IMR-90 (cell line): ENCODE results near the gene PALLD. TPM values are rescaled to one million over a fixed set of nuclear protein-coding genes. Genes with fewer than 3 reads are reported as not detected.

Experiments
- ATAC-seq: fragments of 200-7000 bp; cut with Tn5 transposase; 2 replicates; pipeline ENCODE4 v1.9.1; 2020; ENCODE audit warnings: low read depth, mild to moderate bottlenecking, moderate library complexity
- BruUV-seq: library from RNA; stranded (reverse); fragments of 400-500 nt; replicated peaks from 2 replicates; lab custom pipeline; 2021; lab: Mats Ljungman, UMichigan
- CTCF ChIA-PET: fragments of 300-600 bp; formaldehyde crosslinking; extraction: SDS; loops from one replicate; lab custom pipeline; 2021; ENCODE audit warnings: antibody characterized with exemption; lab: Yijun Ruan, JAX
- POLR2A ChIA-PET: fragments of 300-600 bp; sonication (Branson Sonifier 250); formaldehyde crosslinking; loops from one replicate; lab custom pipeline; 2022; ENCODE audit warnings: antibody characterized with exemption; ENCODE audit not compliant: unreplicated experiment; lab: Charles Lee
- DNase-seq: peaks from one replicate; pipeline ENCODE4 v3.0.0; 2013
- H2AFZ ChIP-seq: replicated peaks from 2 replicates; pipeline ENCODE3; 2013; ENCODE audit warnings: low read length, mild to moderate bottlenecking; ENCODE audit not compliant: poor library complexity
- H2AK5ac ChIP-seq: 2 replicates; pipeline ENCODE4 v1.6.1; 2013; ENCODE audit warnings: low read depth, low read length, inconsistent platforms
- H2AK9ac ChIP-seq: replicated peaks from 2 replicates; pipeline ENCODE3; 2013; ENCODE audit warnings: mild to moderate bottlenecking, low read depth, low read length, moderate library complexity; ENCODE audit not compliant: poor library complexity
- H2BK120ac ChIP-seq: 2 replicates; pipeline ENCODE4 v1.6.1; 2013; ENCODE audit warnings: low read depth, low read length, inconsistent platforms
- H2BK15ac ChIP-seq: 3 replicates; pipeline ENCODE4 v1.6.1; 2013; ENCODE audit warnings: low read depth, low read length, inconsistent platforms
- H2BK20ac ChIP-seq: 2 replicates; pipeline ENCODE4 v1.6.1; 2013; ENCODE audit warnings: low read depth, mild to moderate bottlenecking, inconsistent platforms, low read length, moderate library complexity
- H2BK5ac ChIP-seq: 2 replicates; pipeline ENCODE4 v1.6.1; 2013; ENCODE audit warnings: mild to moderate bottlenecking, low read depth, low read length, inconsistent platforms; ENCODE audit not compliant: poor library complexity, severe bottlenecking
- H3K14ac ChIP-seq: replicated peaks from 2 replicates; pipeline ENCODE4 v1.6.1; 2013; ENCODE audit warnings: low read depth, low read length, inconsistent platforms
- H3K18ac ChIP-seq: 2 replicates; pipeline ENCODE4 v1.6.1; 2013; ENCODE audit warnings: low read depth, low read length, control low read depth
- H3K23ac ChIP-seq: 2 replicates; pipeline ENCODE4 v1.6.1; 2013; ENCODE audit warnings: low read depth, low read length, inconsistent platforms
- H3K27ac ChIP-seq: 2 replicates; pipeline ENCODE4 v1.5.1; 2013; ENCODE audit warnings: mild to moderate bottlenecking, control low read depth, low read length; ENCODE audit not compliant: insufficient read depth
- H3K27me3 ChIP-seq: 2 replicates; pipeline ENCODE4 v1.6.1; 2013; ENCODE audit warnings: low read length; ENCODE audit not compliant: control insufficient read depth, insufficient read depth
- H3K36me3 ChIP-seq: 2 replicates; pipeline ENCODE4 v1.6.1; 2013; ENCODE audit warnings: low read length, mixed read lengths; ENCODE audit not compliant: control insufficient read depth, insufficient read depth
- H3K4ac ChIP-seq: 2 replicates; pipeline ENCODE4 v1.6.1; 2013; ENCODE audit warnings: low read depth, low read length, inconsistent platforms
- H3K4me1 ChIP-seq: 2 replicates; pipeline ENCODE4 v1.6.1; 2013; ENCODE audit warnings: low read length, mixed read lengths; ENCODE audit not compliant: control insufficient read depth, insufficient read depth
- H3K4me2 ChIP-seq: 2 replicates; pipeline ENCODE4 v1.6.1; 2013; ENCODE audit warnings: low read depth, mild to moderate bottlenecking, control low read depth, low read length, moderate library complexity
- H3K4me3 ChIP-seq: 2 replicates; pipeline ENCODE4 v1.5.1; 2013; ENCODE audit warnings: low read depth, mild to moderate bottlenecking, control low read depth, low read length, moderate library complexity; ENCODE audit not compliant: insufficient read depth
- H3K56ac ChIP-seq: 2 replicates; pipeline ENCODE4 v1.6.1; 2013; ENCODE audit warnings: low read length, inconsistent platforms; ENCODE audit not compliant: insufficient read depth; ENCODE audit errors: extremely low read depth
- H3K79me1 ChIP-seq, 2 experiments: 2 replicates each; pipeline ENCODE4 v1.6.1; 2013; ENCODE audit warnings: low read length in 2 of 2, inconsistent platforms in 1 of 2, low read depth in 1 of 2
- H3K9ac ChIP-seq: 2 replicates; pipeline ENCODE4 v1.6.1; 2013; ENCODE audit warnings: low read depth, low read length, control low read depth
- H3K9me1 ChIP-seq: 2 replicates; pipeline ENCODE4 v1.6.1; 2013; ENCODE audit warnings: low read length, inconsistent platforms; ENCODE audit not compliant: insufficient read depth
- H3K9me3 ChIP-seq: 2 replicates; pipeline ENCODE4 v1.6.1; 2013; ENCODE audit warnings: low read length; ENCODE audit not compliant: control insufficient read depth, insufficient read depth
- H4K20me1 ChIP-seq: 2 replicates; pipeline ENCODE4 v1.6.1; 2013; ENCODE audit warnings: low read length, inconsistent platforms; ENCODE audit not compliant: insufficient read depth
- H4K5ac ChIP-seq: 2 replicates; pipeline ENCODE4 v1.6.1; 2013; ENCODE audit warnings: mild to moderate bottlenecking, low read depth, low read length, control low read depth
- H4K8ac ChIP-seq, 2 experiments: 2 replicates each; pipeline ENCODE4 v1.6.1; 2013; ENCODE audit warnings: low read depth in 2 of 2, low read length in 2 of 2, control low read depth in 1 of 2, inconsistent platforms in 1 of 2
- H4K91ac ChIP-seq: 2 replicates; pipeline ENCODE4 v1.6.1; 2013; ENCODE audit warnings: low read depth, low read length, inconsistent platforms; ENCODE audit not compliant: insufficient read depth
- BHLHE40 ChIP-seq: fragments of 150-350 bp; IDR thresholded peaks from 2 replicates; pipeline ENCODE4 v1.6.1; 2016; ENCODE audit warnings: mild to moderate bottlenecking, low read depth, low read length
- CTCF ChIP-seq: conservative IDR thresholded peaks from 2 replicates; pipeline ENCODE4 v1.5.1; 2012; ENCODE audit warnings: mild to moderate bottlenecking, low read depth, low read length, improper control_type of control experiment
- FOS ChIP-seq: fragments of 150-350 bp; IDR thresholded peaks from 2 replicates; pipeline ENCODE4 v1.6.1; 2016; ENCODE audit warnings: low read depth, low read length
- MXI1 ChIP-seq: IDR thresholded peaks from 2 replicates; pipeline ENCODE4 v1.6.1; 2012; ENCODE audit warnings: low read depth, mild to moderate bottlenecking, low read length, moderate library complexity, borderline replicate concordance
- NFE2L2 ChIP-seq: fragments of 150-350 bp; IDR thresholded peaks from 2 replicates; pipeline ENCODE4 v1.6.1; 2016; ENCODE audit warnings: low read depth, mild to moderate bottlenecking, low read length
- POLR2A ChIP-seq: IDR thresholded peaks from 2 replicates; pipeline ENCODE4 v1.6.1; 2012; ENCODE audit warnings: mild to moderate bottlenecking, low read depth, low read length
- RAD21 ChIP-seq: IDR thresholded peaks from 2 replicates; pipeline ENCODE4 v1.6.1; 2012; ENCODE audit warnings: low read length, improper control_type of control experiment
- SMC3 ChIP-seq: fragments of 150-350 bp; IDR thresholded peaks from 2 replicates; pipeline ENCODE4 v1.6.1; 2016; ENCODE audit warnings: low read depth, mild to moderate bottlenecking, antibody characterized with exemption, low read length, moderate library complexity
- USF2 ChIP-seq: fragments of 150-350 bp; IDR thresholded peaks from 2 replicates; pipeline ENCODE4 v1.6.1; 2017; ENCODE audit warnings: mild to moderate bottlenecking, antibody characterized with exemption, low read length, low read depth
- WGBS, 2 experiments: methylation state at CpG; one replicate each; pipeline versions ENCODE4 v1.1.5 to v1.1.7; 2013; ENCODE audit warnings: missing lambda C conversion rate in 2 of 2; ENCODE audit not compliant: insufficient read length in 1 of 2; ENCODE audit errors: extremely low coverage in 2 of 2; 5-methylcytosine and 5-hydroxymethylcytosine counted together
- dilution Hi-C: fragments of 300-500 bp; cut with HindIII; formaldehyde crosslinking; loops from one replicate; pipeline ENCODE4 v1.14.3; 2018; ENCODE audit warnings: low sequenced_read_pairs; ENCODE audit not compliant: unreplicated experiment
- in situ Hi-C: fragments of 300-500 bp; cut with MboI; formaldehyde crosslinking; loops from 3 replicates; pipeline ENCODE4 v1.14.3; 2019; ENCODE audit warnings: low sequenced_read_pairs, inconsistent platforms, mixed read lengths
- intact Hi-C: fragments of 100-400 bp; cut with micrococcal nuclease; formaldehyde crosslinking; loops from 2 replicates; pipeline ENCODE4 v1.10.0; 2022
- polyA plus RNA-seq, 3 experiments: library from polyadenylated mRNA; depleted of rRNA; stranded (reverse); fragments of >200 nt; gene quantifications; 2 replicates each; pipeline ENCODE4 v1.2.3, GENCODE V29; 2012; ENCODE audit warnings: low replicate concordance in 1 of 3
- total RNA-seq: library from RNA; depleted of rRNA; stranded (reverse); fragments of >200 nt; gene quantifications from 2 replicates; pipeline ENCODE4 v1.2.3, GENCODE V29; 2012

Gene PALLD
- total and polyA plus RNA-seq, 2 of the 4 experiments (the other 2 are of a cell fraction) = 91.0 to 91.9 TPM

- Histone ChIP-seq H3K9me3 (no peaks in the 10 kb centered on the region), H2BK15ac (no peak overlapping the region), H4K91ac (no peak overlapping the region), H3K36me3 (peaks cover 28% of the 10 kb centered on the region), H2BK120ac (no peak overlapping the region), H2BK20ac (no peak overlapping the region), H2AFZ (no peak overlapping the region), H3K4ac (no peak overlapping the region), H3K4me1 (peaks cover 2% of the 10 kb centered on the region; the same call in 1 of the 2 replicates), H3K9me1 (0 out of 2 replicates have a peak, but pooled peaks cover 4% of the 10 kb centered on the region), H3K27me3 (no peaks in the 10 kb centered on the region), H3K56ac (no peak overlapping the region), H3K4me2 (no peak overlapping the region), H4K20me1 (peaks cover 3% of the 10 kb centered on the region; the same call in 1 of the 2 replicates), H3K27ac (no peak overlapping the region), H2AK9ac (no peak overlapping the region), H3K9ac (no peak overlapping the region), H2BK5ac (no peak overlapping the region), H3K23ac (no peak overlapping the region), H4K8ac (no peak overlapping the region), H3K4me3 (no peak overlapping the region), H3K18ac (no peak overlapping the region), H2AK5ac (no peak overlapping the region), H3K14ac (no peak overlapping the region), H4K5ac (no peak overlapping the region), H3K79me1 (peaks cover 19 to 33% of the 10 kb centered on the region in 2 experiments)
- POLR2A ChIA-PET = no interaction called here
- in situ Hi-C loops = loop anchor here (5.0 to 10.0 kb wide), 3 partner anchors 205 to 732 kb away; no protein-coding TSS in a partner anchor
- DNase-seq (peak; percentile 54), ATAC-seq (peak; percentile 46)
- dilution Hi-C loops = no loop called here
- intact Hi-C loops = loop anchor here (2.0 to 10.0 kb wide), 6 partner anchors 206 to 735 kb away; partner anchors contain the start of gene DDX60
- CTCF ChIA-PET = no interaction called here
- no peak for TF ChIP-seq MXI1
- no peak for TF ChIP-seq FOS
- TF ChIP-seq NFE2L2 = no peak
- peak; percentile 50 for TF ChIP-seq RAD21
- peak; percentile 66 for TF ChIP-seq SMC3
- peak; percentile 52 for TF ChIP-seq CTCF
- TF ChIP-seq POLR2A = no peak
- TF ChIP-seq BHLHE40 = no peak
- no peak for TF ChIP-seq USF2
- 100% methylated on average over 3 of the region's 8 CpGs; no CpG with 5 or more reads in 1 of the 2 experiments for WGBS, 2 experiments
- no TSS peak for BruUV-seq
These were observed 420.4 kb downstream of the PALLD start for GRCh38 chr4:168917138-168917779.
